PC-3 (cell line): Measurements from ENCODE around the gene TNPO3. TPM values are rescaled to one million over a fixed set of nuclear protein-coding genes. Genes with fewer than 3 reads are reported as not detected.

ENCODE experiments used
- ATAC-seq: fragments of 200-7000 bp; cut with Tn5 transposase; 2 replicates; pipeline ENCODE4 v1.9.1; 2020; ENCODE audit warnings: mild to moderate bottlenecking, moderate library complexity
- BruUV-seq: library from RNA; stranded (reverse); fragments of 400-500 nt; replicated peaks from 2 replicates; lab custom pipeline; 2021; lab: Mats Ljungman, UMichigan
- CTCF ChIA-PET: fragments of 300-600 bp; sonication (Branson Sonifier 250); formaldehyde crosslinking; loops from one replicate; lab custom pipeline; 2022; ENCODE audit warnings: antibody characterized with exemption; lab: Charles Lee
- POLR2A ChIA-PET: fragments of 300-600 bp; sonication (Branson Sonifier 250); formaldehyde crosslinking; loops from one replicate; lab custom pipeline; 2022; ENCODE audit warnings: antibody characterized with exemption; ENCODE audit not compliant: unreplicated experiment; lab: Charles Lee
- DNase-seq: peaks from one replicate; pipeline ENCODE4 v3.0.0-alpha.2; 2015
- H2AFZ ChIP-seq: fragments of 300-600 bp; sonication (generic); 2 replicates; pipeline ENCODE4 v1.6.0; 2016; ENCODE audit warnings: antibody characterized with exemption, low read length
- H3F3A ChIP-seq: fragments of 300-600 bp; sonication (generic); one replicate; pipeline ENCODE4 v1.6.0; 2017; ENCODE audit warnings: antibody characterized with exemption, low read length, control low read depth, mild to moderate bottlenecking; ENCODE audit not compliant: unreplicated experiment
- H3K27ac ChIP-seq: fragments of 300-600 bp; sonication (generic); 2 replicates; pipeline ENCODE4 v1.5.1; 2016; ENCODE audit warnings: mild to moderate bottlenecking, low read length
- H3K27me3 ChIP-seq: fragments of 300-600 bp; sonication (generic); 2 replicates; pipeline ENCODE4 v1.6.1; 2016; ENCODE audit warnings: low read length, mixed read lengths
- H3K36me3 ChIP-seq: fragments of 300-600 bp; sonication (generic); 2 replicates; pipeline ENCODE4 v1.6.1; 2016; ENCODE audit warnings: low read depth, mixed run types, low read length, mixed read lengths
- H3K4me1 ChIP-seq: fragments of 300-600 bp; sonication (generic); 2 replicates; pipeline ENCODE4 v1.5.1; 2016; ENCODE audit warnings: low read length; ENCODE audit not compliant: insufficient read depth
- H3K4me2 ChIP-seq: fragments of 300-600 bp; sonication (generic); 2 replicates; pipeline ENCODE4 v1.6.0; 2016; ENCODE audit warnings: low read length
- H3K4me3 ChIP-seq: fragments of 300-600 bp; sonication (generic); 2 replicates; pipeline ENCODE4 v1.5.1; 2016; ENCODE audit warnings: mild to moderate bottlenecking, low read length, mixed read lengths
- H3K79me2 ChIP-seq: fragments of 300-600 bp; sonication (generic); 2 replicates; pipeline ENCODE4 v1.6.1; 2017; ENCODE audit warnings: low read length, mixed read lengths
- H3K9ac ChIP-seq: fragments of 300-600 bp; sonication (generic); 2 replicates; pipeline ENCODE4 v1.6.0; 2016; ENCODE audit warnings: mild to moderate bottlenecking, low read length
- H3K9me2 ChIP-seq: fragments of 300-600 bp; sonication (generic); replicated peaks from 2 replicates; pipeline ENCODE4 v1.6.1; 2016; ENCODE audit warnings: mixed run types, low read length, mixed read lengths
- H3K9me3 ChIP-seq: fragments of 300-600 bp; sonication (generic); 2 replicates; pipeline ENCODE4 v1.6.1; 2016; ENCODE audit warnings: low read length, mixed read lengths
- H4K20me1 ChIP-seq: fragments of 300-600 bp; sonication (generic); 2 replicates; pipeline ENCODE4 v1.6.1; 2016; ENCODE audit warnings: low read length, mixed read lengths
- CTCF ChIP-seq: fragments of 300-600 bp; sonication (generic); conservative IDR thresholded peaks from 2 replicates; pipeline ENCODE4 v1.5.1; 2017; ENCODE audit warnings: antibody characterized with exemption, low read depth, mild to moderate bottlenecking, low read length
- EZH2 ChIP-seq: fragments of 300-600 bp; sonication (generic); IDR thresholded peaks from one replicate; pipeline ENCODE4 v1.6.1; 2017; ENCODE audit warnings: antibody characterized with exemption, mild to moderate bottlenecking, low read length; ENCODE audit not compliant: unreplicated experiment
- EZH2phosphoT487 ChIP-seq: fragments of 300-600 bp; sonication (generic); IDR thresholded peaks from 2 replicates; pipeline ENCODE4 v1.6.1; 2018; ENCODE audit warnings: mild to moderate bottlenecking, antibody characterized with exemption, low read length, borderline replicate concordance
- intact Hi-C: fragments of 100-400 bp; cut with micrococcal nuclease; formaldehyde crosslinking; loops from 2 replicates; pipeline ENCODE4 v1.9.0; 2023
- total RNA-seq: library from RNA; depleted of rRNA; stranded (reverse); fragments of >200 nt; gene quantifications from 2 replicates; pipeline ENCODE4 v1.2.3, GENCODE V29; 2014

The TNPO3 gene
- total RNA-seq, 1 experiment from 2014 or later = 55.9 TPM

DNA sequence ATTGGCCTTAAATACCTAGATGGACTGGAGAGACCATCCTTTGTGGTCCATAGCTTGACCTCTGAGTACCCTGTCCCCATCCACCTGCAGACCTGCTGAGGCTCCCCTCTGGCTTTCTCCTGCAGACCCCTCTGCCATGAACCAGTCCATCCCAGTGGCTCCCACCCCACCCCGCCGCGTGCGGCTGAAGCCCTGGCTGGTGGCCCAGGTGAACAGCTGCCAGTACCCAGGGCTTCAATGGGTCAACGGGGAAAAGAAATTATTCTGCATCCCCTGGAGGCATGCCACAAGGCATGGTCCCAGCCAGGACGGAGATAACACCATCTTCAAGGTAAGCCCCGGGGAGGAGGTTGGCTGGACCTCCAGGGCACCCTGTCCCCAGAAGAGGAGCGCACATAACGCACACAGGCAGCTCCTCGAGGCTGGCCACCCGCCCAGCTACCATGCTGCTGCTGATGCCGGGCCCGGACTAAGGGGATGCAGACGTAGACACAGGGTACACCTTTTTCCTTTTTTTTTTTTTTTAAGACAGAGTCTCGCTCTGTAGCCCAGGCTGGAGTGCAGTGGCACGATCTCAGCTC is 112.9 kb downstream of the TNPO3 start:
- Histone ChIP-seq H3K27me3 (no peaks in the 10 kb centered on the region), H3K79me2 (no peaks in the 10 kb centered on the region), H3K9me3 (no peaks in the 10 kb centered on the region), H3K4me2 (no peak overlapping the region), H3F3A (no peaks in the 10 kb centered on the region), H3K27ac (no peak overlapping the region), H3K36me3 (no peaks in the 10 kb centered on the region), H3K9me2 (no peaks in the 10 kb centered on the region), H3K4me1 (no peaks in the 10 kb centered on the region), H2AFZ (no peak overlapping the region), H3K9ac (no peak overlapping the region), H3K4me3 (no peak overlapping the region), H4K20me1 (no peaks in the 10 kb centered on the region)
- no TSS peak for BruUV-seq
- TF ChIP-seq EZH2phosphoT487 (no peak), EZH2 (no peak), CTCF (no peak)
- intact Hi-C loops = no loop called here
- DNase-seq = no peak
- ChIA-PET POLR2A (no interaction called here), CTCF (interaction anchor here (0.6 kb wide), 1 partner anchor 17 kb away, joined by 3 read pairs; no protein-coding TSS in a partner anchor)
- no peak for ATAC-seq

GRCh38 chr7:128941323-128941890 is 113.5 kb downstream of the TNPO3 start:
- H3F3A ChIP-seq = no peaks in the 10 kb centered on the region
- DNase-seq (no peak), ATAC-seq (no peak)
- no peaks in the 10 kb centered on the region for H3K9me3 ChIP-seq
- no peaks in the 10 kb centered on the region for H3K27me3 ChIP-seq
- H3K4me2 ChIP-seq = no peak overlapping the region
- H3K4me1 ChIP-seq = no peaks in the 10 kb centered on the region
- no peak overlapping the region for H3K27ac ChIP-seq
- BruUV-seq = no TSS peak
- no peak overlapping the region for H3K4me3 ChIP-seq
- ChIA-PET CTCF (no interaction called here), POLR2A (no interaction called here)
- H2AFZ ChIP-seq = no peak overlapping the region
- no peaks in the 10 kb centered on the region for H3K79me2 ChIP-seq
- H3K9ac ChIP-seq = no peak overlapping the region
- H3K9me2 ChIP-seq = no peaks in the 10 kb centered on the region
- intact Hi-C loops = no loop called here
- H3K36me3 ChIP-seq = no peaks in the 10 kb centered on the region
- no peaks in the 10 kb centered on the region for H4K20me1 ChIP-seq
- TF ChIP-seq EZH2phosphoT487 (no peak), EZH2 (no peak), CTCF (no peak)
